Small intestine (tissue), 7 donors: ENCODE measurements around the gene METTL15. TPM values are rescaled to one million over a fixed set of nuclear protein-coding genes. Genes with fewer than 3 reads are reported as not detected.
A peak's percentile ranks its signal among the peaks of the same experiment; 100 is the strongest.
"Not testable (repeated sequence)": the region's sequence is repeated elsewhere in the genome, so short reads cannot be mapped to it uniquely, and the experiment has no call there.

Source experiments
- DNase-seq, 2 donors: peaks; one replicate each; pipeline versions ENCODE4 v3.0.0 to v3.0.0-alpha.2; 2013
- FAIRE-seq: peaks from 2 replicates; lab custom pipeline; 2012; peaks lifted over from hg19 to GRCh38; lab: Jason Lieb, UNC
- H3K27ac ChIP-seq, 3 donors: one replicate each; pipeline ENCODE4 v1.5.1; 2013; ENCODE audit warnings: low read length in 2 of 3, mild to moderate bottlenecking in 2 of 3, control low read depth in 1 of 3, inconsistent platforms in 1 of 3, low read depth in 1 of 3, moderate library complexity in 1 of 3
- H3K27me3 ChIP-seq, 3 donors: one replicate each; pipeline ENCODE4 v1.6.1; 2013; ENCODE audit warnings: low read length in 3 of 3, inconsistent platforms in 1 of 3; ENCODE audit not compliant: control insufficient read depth in 3 of 3, insufficient read depth in 3 of 3
- H3K36me3 ChIP-seq, 3 donors: one replicate each; pipeline ENCODE4 v1.6.1; 2013; ENCODE audit warnings: low read length in 3 of 3, inconsistent platforms in 1 of 3, low read depth in 1 of 3, mild to moderate bottlenecking in 1 of 3, moderate library complexity in 1 of 3; ENCODE audit not compliant: control insufficient read depth in 3 of 3, insufficient read depth in 2 of 3
- H3K4me1 ChIP-seq, 3 donors: one replicate each; pipeline ENCODE4 v1.6.1; 2013; ENCODE audit warnings: low read length in 2 of 3, inconsistent platforms in 1 of 3, low read depth in 1 of 3, mild to moderate bottlenecking in 1 of 3, moderate library complexity in 1 of 3; ENCODE audit not compliant: control insufficient read depth in 3 of 3, insufficient read depth in 2 of 3
- H3K4me3 ChIP-seq, 3 donors: one replicate each; pipeline ENCODE4 v1.5.1; 2013; ENCODE audit warnings: low read length in 3 of 3, control low read depth in 1 of 3, inconsistent platforms in 1 of 3, low read depth in 1 of 3, mild to moderate bottlenecking in 1 of 3, moderate library complexity in 1 of 3
- H3K9me3 ChIP-seq, 2 donors: one replicate each; pipeline ENCODE4 v1.6.1; 2013; ENCODE audit warnings: low read depth in 1 of 2, low read length in 1 of 2; ENCODE audit not compliant: control insufficient read depth in 2 of 2, insufficient read depth in 1 of 2
- WGBS, 3 donors: extraction: QIAGEN DNeasy Blood & Tissue Kit; methylation state at CpG; one replicate each; pipeline ENCODE4 v1.1.7; 2013; 5-methylcytosine and 5-hydroxymethylcytosine counted together
- polyA plus RNA-seq, 4 donors: library from polyadenylated mRNA; stranded (reverse) in 3 of 4; unstranded in 1 of 4; fragments of 200-250 nt in 3 of 4; fragments of 120-200 nt in 1 of 4; gene quantifications; one replicate each; pipeline versions ENCODE4 v1.2.1 to v1.2.3, GENCODE V29; 2013
- donor health status: healthy with polysubstance abuse.
- donor health status: control.
- donor health status: control.
- donor health status: Bipolar disorder and iron deficiency.
- donor health status: healthy.

Gene METTL15
- polyA plus RNA-seq, 4 donors, result 2.4 to 16.6 (median 4.8) TPM

GRCh38 chr11:28251257-28251656 is 143.1 kb downstream of the METTL15 start:
- H3K36me3 ChIP-seq, result no peaks in the 10 kb centered on the region
- no peak overlapping the region for H3K4me3 ChIP-seq
- DNase-seq, result no peak
- H3K4me1 ChIP-seq, result no peaks in the 10 kb centered on the region
- 82 to 96% (median 95%) methylated on average over 2 of the region's 2 CpGs for WGBS, 3 donors
- H3K27ac ChIP-seq, result no peak overlapping the region
- no peak for FAIRE-seq
- H3K27me3 ChIP-seq, result no peaks in the 10 kb centered on the region
- peaks cover 0 to 4% of the 10 kb centered on the region in 2 donors for H3K9me3 ChIP-seq

DNA sequence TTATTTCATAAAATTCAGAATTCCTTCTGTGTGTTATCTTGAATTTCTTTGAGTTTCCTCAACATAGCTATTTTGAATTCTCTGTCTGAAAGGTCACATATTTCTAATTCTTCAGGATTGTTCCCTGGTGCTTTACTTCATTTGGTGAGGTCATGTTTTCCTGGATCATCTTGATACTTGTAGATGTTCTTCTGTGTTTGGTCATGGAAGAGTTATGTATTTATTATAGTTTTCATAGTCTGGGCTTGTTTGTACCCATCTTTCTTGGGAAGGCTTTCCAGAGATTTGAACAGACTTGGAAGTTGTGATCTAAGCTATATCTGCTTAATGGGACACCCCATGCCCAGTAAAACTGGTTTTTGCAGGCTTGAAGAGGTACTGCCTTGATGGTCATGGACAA is 149.6 kb downstream of the METTL15 start:
- peaks cover 0 to 9% (median 0%) of the 10 kb centered on the region in 3 donors for H3K36me3 ChIP-seq
- no peaks in the 10 kb centered on the region for H3K4me1 ChIP-seq
- no peak overlapping the region for H3K4me3 ChIP-seq
- H3K27me3 ChIP-seq, result no peaks in the 10 kb centered on the region
- H3K9me3 ChIP-seq, result peaks cover 0 to 10% of the 10 kb centered on the region in 2 donors
- peak; percentile 55 for FAIRE-seq
- H3K27ac ChIP-seq, result no peak overlapping the region
- DNase-seq, result no peak

- no peak overlapping the region for H3K4me3 ChIP-seq
- no peak for FAIRE-seq
- no peak overlapping the region for H3K27ac ChIP-seq
- DNase-seq, result peak in 1 of 2 donors; percentile 25
- H3K9me3 ChIP-seq, result peaks cover 0 to 10% of the 10 kb centered on the region in 2 donors
- no peaks in the 10 kb centered on the region for H3K27me3 ChIP-seq
- WGBS, 3 donors, result 80 to 84% (median 81%) methylated on average over 8 of the region's 8 CpGs
- no peaks in the 10 kb centered on the region for H3K4me1 ChIP-seq
- peaks cover 0 to 9% (median 0%) of the 10 kb centered on the region in 3 donors for H3K36me3 ChIP-seq
These were observed 151.1 kb downstream of the METTL15 start for GRCh38 chr11:28259177-28259843.

GRCh38 chr11:28268925-28269324 is 160.7 kb downstream of the METTL15 start:
- no peak overlapping the region for H3K4me3 ChIP-seq
- H3K27ac ChIP-seq, result no peak overlapping the region
- H3K9me3 ChIP-seq, result no peaks in the 10 kb centered on the region
- H3K4me1 ChIP-seq, result no peaks in the 10 kb centered on the region
- WGBS, 3 donors, result 89 to 96% (median 91%) methylated on average over 3 of the region's 3 CpGs
- no peaks in the 10 kb centered on the region for H3K27me3 ChIP-seq
- no peak for DNase-seq
- FAIRE-seq, result no peak
- no peaks in the 10 kb centered on the region for H3K36me3 ChIP-seq

DNA sequence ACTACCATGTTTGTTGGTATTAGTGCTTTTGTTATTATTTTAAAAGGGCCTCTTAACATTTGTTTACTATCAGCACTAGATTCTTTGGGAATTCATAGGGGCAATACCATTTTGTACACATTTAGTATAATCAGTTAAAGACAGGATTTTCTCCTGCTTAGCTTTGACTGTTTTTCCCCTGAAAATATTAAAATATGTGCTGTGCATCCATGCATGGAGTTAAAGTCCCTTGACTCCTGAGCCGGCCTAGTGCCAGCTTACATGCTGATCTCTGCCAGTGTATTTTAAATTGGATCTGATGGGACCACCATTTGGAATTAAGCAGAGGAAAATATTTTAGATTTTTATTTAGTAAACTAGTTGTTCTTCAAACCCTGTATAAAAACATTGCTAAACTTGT is 161.4 kb downstream of the METTL15 start:
- no peaks in the 10 kb centered on the region for H3K9me3 ChIP-seq
- H3K4me1 ChIP-seq, result no peaks in the 10 kb centered on the region
- no peak overlapping the region for H3K4me3 ChIP-seq
- no peaks in the 10 kb centered on the region for H3K27me3 ChIP-seq
- DNase-seq, result no peak
- FAIRE-seq, result no peak
- no peaks in the 10 kb centered on the region for H3K36me3 ChIP-seq
- no peak overlapping the region for H3K27ac ChIP-seq
- WGBS, 3 donors, result 91 to 98% (median 97%) methylated on average over 1 of the region's 1 CpG

GRCh38 chr11:28272247-28272646 is 164.1 kb downstream of the METTL15 start:
- not testable (repeated sequence) for H3K27ac ChIP-seq, H3K36me3 ChIP-seq, H3K4me3 ChIP-seq, DNase-seq, FAIRE-seq, H3K27me3 ChIP-seq, H3K9me3 ChIP-seq, H3K4me1 ChIP-seq
- WGBS, 3 donors, result 92 to 100% (median 92%) methylated on average over 1 to 2 of the region's 2 CpGs

- Histone ChIP-seq H3K27me3 (no peaks in the 10 kb centered on the region), H3K4me1 (no peaks in the 10 kb centered on the region), H3K4me3 (no peak overlapping the region), H3K27ac (no peak overlapping the region), H3K36me3 (no peaks in the 10 kb centered on the region), H3K9me3 (peaks cover 0 to 3% of the 10 kb centered on the region in 2 donors)
- FAIRE-seq (no peak), DNase-seq (no peak)
These were observed 166.0 kb downstream of the METTL15 start for GRCh38 chr11:28274216-28274615.

DNA sequence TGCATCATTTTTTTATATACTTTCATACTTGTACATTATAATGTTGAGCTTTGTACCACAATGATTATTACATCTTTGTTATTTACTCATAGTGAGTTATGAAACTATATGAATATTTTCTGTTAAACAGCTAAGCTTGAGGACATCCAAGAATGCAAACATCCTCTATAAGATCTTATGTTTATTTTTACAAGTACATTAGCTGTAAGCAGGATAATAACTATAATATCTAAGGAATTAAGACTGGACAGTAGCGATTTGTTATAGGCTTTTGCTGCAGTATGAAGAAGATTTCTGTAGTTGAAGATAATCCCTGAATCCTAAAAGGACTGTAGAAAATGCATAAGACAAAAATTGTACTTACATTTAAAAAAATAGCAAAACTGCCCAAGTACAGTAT is 176.0 kb downstream of the METTL15 start:
- H3K27me3 ChIP-seq, result no peaks in the 10 kb centered on the region
- H3K4me1 ChIP-seq, result no peaks in the 10 kb centered on the region
- no peak overlapping the region for H3K4me3 ChIP-seq
- no peak for DNase-seq
- no peak for FAIRE-seq
- no peaks in the 10 kb centered on the region for H3K36me3 ChIP-seq
- 85 to 98% (median 98%) methylated on average over 1 of the region's 1 CpG for WGBS, 3 donors
- H3K27ac ChIP-seq, result no peak overlapping the region
- no peaks in the 10 kb centered on the region for H3K9me3 ChIP-seq

DNA sequence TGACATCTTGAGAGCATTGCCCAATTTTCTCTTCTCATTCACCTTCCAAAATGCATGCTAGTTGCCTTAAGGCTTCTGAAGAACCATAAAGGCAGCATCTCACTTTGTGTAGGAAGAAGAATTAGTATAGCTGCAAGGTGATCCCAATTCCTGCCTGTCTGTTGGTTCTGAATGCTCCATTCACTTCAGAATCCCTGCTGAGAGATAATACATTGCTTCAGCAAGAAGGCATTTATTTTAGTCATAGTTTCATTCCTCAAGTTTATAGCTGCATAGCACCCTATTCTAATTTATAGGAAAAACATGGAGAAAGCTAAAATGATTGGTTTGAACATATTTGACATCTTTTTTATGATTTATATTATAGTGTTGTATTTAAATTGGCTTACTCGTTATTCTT is 181.3 kb downstream of the METTL15 start:
- Histone ChIP-seq H3K27me3 (no peaks in the 10 kb centered on the region), H3K27ac (no peak overlapping the region), H3K4me1 (no peaks in the 10 kb centered on the region), H3K4me3 (no peak overlapping the region), H3K36me3 (peaks cover 0 to 3% (median 0%) of the 10 kb centered on the region in 3 donors), H3K9me3 (no peaks in the 10 kb centered on the region)
- DNase-seq (no peak), FAIRE-seq (no peak)
- 86 to 93% (median 89%) methylated on average over 1 of the region's 1 CpG for WGBS, 3 donors
